ENCODE results near the gene PIAS4.

PIAS4 gene

DNA sequence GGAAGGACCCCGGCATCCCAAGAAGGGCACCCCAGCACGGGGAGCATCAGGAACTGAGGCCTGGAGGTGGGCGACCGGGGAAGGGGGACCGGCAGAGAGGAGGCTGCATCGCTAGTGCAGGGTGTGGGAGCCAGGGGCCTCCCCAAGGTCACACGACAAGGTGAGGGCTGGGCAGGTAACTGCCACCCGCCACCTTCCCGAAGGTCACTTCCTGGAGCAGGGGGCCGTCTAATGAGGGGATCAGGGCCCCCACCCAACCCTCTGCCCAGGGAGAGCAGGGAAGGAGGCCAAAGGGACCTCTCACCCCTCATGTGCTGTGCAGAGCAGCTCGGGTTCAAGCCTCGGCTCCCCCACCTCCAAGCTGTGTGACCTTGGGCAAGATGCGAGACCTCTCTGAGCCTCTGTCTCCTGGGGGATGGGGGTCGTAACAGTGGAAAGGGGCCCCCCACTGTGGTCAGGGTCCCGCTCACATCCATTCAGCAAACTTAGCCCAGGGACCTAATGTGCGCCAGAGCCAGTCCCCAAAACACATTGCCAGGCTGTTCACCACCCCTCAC, 53.2 kb downstream of the PIAS4 start:
- no peak for DNase-seq

DNA sequence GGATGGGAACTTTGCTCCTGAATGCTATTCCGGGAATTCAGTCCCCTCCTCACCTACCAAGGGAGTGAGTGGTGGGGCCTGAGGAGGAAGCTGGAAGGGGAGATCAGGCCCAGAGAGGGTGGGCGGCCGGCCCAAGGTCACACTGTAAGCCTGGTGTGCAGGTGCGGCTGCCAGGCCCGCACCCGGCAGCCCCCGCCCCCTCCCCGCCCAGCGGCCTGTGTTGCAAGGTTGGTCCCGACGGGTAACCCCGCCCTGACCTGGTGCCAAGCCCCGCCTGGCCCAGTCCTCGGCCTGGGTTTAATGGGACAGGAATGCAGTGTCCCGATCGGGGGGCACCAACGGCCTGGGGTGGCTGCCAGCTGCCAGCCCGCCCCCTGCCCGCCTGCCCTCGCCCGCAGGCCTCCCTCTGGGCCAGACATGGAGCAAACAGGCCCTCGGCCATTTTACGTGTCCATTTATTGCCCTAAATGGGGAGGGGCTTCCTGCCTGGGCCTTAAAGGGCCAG, 53.7 kb downstream of the PIAS4 start:
- peak; percentile 46 for DNase-seq

DNA sequence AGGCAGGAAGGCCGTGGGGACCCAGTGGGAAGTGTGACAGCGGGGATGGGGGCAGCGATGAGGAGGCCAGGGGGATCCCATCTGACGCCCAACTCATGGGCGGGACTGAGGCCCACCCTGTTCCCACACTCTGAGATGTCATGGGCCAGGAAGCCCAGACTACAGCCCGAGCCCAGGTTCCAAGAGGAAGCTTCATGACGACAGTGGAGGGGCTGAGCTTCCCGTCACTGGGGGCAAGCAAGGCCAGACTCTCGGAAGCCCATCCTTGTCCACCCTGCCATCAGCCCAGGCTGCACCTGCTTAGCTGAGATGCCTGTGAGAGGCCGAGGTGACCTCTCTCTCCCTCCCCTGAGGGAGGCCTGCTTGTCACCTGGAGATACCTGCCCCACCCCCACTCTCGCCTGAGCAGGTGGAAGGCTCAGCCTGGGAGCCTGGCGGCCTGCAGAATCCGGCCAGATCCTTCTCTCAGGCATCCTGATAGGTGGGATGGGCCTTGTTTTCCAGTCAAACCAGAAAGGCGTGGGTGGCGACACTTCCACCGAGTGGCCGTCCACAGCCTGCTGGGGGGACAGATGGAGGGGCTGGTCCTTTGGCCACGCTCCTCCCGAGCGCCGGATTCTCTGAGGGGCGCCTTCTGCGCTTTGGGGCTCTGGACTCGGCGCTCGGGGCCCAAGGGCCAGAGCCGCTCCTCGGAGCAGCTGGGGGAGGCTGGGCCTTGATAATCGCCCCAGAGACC, 54.3 kb downstream of the PIAS4 start:
- DNase-seq = no peak

DNA sequence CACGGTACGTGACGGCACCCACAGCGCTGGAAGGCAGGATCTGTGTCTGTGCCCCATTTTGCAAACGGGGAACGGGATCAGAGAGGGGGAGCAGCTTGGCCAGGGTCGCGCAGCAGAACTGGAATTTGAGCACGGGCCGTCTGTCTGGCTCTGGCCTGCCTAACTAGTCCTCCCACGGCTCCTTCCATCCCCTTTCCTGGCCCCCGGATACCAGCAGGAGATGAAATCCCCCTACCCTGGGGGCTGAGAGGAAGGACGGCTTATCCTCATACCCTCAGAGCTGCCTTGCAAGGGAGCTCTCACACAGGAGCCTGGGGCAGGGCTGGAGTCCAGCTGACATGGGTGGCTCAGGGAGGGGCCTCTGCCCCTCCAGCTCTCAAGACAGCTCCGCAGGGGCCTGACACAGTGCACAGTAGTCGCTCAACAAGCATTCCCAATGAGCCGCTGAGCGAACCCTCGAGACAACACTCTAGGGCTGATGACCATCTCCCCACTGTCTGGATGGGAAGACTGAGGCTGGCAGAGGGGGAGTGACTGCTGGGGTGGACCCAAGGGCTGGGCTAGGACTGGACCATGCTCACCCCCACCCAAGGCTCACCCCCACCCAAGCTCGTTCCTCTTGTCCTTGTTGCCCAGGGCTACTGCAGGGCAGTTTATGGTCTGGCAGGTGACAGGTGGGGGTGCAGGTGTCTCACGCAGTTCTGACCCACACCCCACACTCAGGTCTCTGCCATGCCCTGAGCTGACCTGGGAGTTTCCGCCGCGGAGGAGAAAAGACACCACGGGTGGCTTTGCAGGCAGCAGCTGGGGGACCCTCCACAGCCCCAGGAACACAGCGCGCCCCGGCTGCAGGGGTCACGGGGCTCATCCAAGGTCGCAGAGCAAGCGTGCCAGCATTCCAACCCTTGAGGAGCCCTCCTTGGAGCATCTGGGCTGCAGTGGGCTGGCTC, 55.2 kb downstream of the PIAS4 start:
- DNase-seq = no peak

DNA sequence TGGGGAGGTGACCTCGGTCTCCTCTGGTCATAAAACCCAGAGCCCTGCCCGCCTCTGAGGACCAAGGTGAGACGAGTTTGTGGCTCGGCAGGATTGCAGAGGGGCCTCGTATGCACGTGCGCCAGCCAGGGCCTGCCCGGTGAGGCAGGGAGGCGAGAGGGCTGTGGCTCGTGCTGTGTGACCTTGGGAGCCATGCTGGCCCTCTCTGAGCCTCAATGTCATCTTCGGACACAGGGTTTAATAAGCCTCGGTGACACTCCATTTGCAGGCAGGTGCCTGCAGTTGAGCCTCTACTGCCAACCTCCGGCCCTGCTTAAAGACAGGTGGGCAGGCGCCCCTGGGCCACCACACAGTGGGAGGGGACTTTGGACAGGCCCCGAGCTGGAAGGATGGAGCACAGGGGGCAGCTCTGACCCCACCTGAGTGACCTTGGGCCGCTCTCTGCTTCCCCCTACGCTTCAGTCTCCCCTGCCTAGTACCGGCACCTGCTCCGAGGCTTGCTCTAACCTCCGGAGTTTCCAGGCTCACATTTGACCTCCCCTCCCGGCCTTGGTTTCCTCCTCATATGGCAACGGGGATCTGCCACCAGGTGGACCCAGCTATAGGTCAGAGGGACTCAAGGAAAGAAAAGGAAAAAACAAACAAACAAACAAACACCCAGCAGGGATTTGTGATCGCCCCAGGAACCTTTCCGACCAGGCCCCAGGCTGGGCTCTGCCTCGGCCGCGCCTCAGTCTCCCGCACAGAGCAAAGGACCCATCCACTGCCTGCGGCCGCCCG, 56.0 kb downstream of the PIAS4 start:
- DNase-seq = no peak

DNA sequence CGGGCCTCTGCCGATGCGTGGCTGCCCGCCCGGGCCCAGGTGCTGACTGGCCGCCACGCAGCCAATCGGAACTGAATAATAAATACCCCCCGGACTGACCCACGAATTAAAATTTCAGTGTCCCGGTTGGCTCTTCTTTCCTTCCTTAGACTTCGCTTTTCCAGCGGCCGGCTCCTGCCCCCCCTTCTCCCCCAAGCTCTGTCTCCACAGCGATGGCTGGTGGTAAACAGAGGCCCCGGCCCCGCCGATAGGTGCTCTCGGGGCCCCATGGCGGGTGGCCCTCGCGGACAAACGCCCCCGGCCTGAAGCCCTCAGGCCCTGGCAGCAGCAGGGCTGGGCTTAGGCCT, 56.6 kb downstream of the PIAS4 start:
- DNase-seq = no peak

DNA sequence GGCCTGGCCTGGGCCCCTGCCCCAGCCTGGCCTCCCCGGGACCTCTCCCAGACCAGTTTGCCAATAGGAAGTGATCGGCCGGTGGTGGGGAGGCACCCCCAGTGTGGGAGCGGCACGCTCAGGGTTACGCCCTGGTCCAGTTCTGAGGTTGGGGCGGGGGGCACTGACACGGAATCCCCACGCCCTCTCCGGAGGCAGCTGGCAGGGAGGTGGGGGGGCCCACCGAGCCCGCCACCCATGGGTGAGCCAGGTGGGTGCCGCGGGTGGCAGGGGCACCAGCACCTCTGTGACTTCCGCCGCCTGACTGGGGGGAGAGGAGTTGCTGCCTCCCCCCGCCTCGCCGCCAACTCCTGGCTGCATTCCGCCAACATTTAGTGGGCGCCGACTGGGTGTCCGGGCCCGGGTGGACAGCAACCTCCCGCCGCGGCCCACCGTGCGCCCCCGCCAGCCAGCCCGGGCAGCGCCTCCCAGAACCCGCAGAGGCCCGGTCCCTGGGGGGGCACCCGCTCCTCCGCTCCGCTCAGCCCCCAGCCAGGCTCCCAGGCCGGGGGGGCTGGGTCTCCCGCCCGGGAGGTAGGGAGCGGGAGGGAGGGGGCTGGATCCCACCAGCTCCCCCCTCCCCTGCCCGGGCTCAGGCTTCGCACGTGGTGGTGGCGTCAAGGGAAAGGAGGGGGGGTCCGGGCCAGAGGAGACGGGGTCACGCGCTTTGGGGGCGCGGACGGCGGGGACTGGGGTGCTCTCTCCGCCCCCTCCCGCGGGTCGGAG, 57.1 kb downstream of the PIAS4 start:
- DNase-seq = peak; percentile 51

DNA sequence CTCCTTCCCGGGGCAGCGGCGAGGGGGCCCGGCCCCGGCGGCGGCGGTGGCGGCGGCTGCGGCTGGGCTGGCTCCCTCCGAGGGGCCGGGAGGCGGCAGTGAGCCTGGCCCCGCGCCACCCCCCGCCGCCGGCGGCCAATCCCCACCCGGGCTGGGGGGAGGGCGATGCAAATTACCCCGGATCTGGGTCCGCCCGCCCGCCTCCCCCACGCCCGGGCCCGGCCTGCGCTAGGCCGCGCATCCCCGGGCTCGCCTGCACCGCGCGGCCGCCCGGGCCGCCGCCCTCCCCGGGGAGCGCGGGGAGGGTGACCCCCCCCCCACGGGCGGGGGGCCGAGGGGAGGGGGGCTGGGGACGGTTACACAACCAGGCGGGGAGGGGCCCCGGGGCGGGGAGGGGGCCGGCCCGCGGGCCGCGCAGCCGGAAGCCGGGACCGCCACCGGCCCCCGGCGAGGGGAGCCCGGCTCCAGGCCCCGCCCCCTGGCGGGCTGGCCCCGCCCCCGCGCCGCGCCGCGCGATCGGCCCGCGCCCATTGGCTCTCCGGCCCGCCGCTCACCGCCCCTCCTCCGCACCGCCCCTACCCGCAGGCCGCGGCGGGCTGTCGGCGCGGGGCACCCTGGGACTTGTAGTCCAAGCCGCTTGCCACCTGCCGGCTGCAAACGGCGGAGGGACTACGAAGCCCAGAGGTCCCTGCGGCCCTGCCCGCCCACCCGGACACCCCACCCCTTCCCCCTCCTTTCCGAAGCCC, 58.1 kb downstream of the PIAS4 start:
- DNase-seq = peak; percentile 96

DNA sequence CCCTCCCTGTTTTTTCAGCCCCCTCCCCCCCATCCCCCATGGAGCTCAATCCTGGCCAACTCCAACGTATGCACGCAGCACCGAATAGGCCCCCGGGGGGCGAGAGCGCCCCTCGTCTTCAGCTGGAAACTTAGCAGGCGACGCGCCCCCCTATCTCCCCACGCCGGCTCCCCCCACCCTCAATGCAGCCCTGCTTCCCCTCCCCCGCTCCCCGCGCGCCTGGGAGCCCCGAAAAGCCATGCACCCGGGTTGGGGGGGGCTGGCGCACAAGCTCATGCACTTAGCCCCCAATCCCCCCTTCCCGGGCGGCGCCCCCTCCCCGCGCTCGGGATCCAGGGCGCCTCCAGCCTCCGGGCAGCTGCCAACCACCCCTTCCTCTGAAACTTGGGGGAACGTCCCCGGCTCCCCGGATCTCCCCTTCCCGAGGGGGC, 58.7 kb downstream of the PIAS4 start:
- DNase-seq = peak; percentile 45

DNA sequence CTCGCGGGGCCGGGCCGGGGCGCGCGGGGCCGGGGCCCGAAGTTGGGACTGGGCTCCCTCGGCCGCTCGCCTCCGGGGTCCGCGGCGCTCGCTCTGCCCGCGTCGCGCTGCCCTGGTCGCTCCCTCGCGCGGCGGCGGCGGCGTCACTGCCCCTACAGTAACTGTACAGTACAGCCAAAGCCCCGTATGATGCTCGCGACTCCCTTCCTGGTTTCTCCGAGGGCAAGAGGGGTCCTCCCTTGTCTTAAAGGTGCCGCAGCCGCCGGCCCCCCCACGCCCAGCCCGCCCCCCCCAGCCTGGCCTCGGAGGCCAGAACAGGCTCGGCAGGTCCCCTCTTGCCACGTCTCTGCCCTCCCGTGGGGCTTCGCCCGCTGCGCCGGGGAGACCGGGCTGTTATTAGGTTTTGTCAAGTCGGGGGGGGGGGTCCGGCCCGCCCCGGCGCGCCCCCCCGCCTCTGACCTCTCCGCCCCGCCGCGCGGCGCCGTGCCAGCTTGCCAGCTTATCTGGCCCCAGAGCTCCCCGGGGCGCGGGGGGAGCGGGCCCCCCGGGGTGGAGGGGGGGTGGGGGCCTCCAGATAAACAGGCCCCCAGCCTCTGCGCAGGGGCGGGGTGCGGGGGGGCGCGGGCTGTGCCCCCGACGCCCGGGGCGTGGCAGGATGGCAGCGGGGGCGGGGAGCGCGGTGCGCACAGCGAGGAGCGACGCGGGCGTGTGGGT, 59.3 kb downstream of the PIAS4 start, which contains the start of gene ZBTB7A:
ZBTB7A (minus strand) TSS at position 218 of the 714 bp plus-strand sequence. CDS start 11,667 bp downstream, outside the sequence.
- DNase-seq = peak; percentile 78

DNA sequence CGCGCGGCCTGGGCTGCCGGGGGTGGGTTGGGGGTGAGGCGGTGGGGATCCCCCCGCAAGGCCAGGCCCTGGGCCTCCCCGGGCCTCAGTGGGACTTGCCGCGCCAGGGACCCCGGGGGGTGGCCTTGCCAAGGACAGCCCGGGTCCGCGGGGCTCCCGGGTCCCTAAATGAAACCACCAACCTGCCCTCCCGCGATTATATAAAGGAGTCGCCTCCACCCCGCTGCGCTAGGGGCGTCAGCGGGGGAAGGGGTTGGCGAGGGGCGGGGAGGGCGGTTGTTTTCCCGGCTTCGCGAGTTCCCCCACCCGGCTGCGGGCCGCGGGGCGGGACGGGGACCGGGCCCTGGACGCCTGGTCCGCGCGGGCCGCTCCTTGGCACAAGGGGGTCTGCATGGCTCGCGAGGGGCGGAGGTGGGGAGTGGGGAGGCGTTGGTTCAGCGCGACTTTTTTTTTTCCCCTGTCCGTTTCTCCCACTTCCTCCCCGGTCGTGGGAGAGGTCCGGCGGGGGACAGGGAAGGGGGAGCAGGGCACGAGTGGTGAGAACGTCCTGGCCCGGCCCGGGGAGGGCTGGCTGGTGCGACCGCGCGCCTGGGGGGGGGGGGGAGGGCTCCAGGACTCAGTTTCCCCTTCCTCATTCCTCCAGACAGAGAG, 60.0 kb downstream of the PIAS4 start:
- no peak for DNase-seq

DNA sequence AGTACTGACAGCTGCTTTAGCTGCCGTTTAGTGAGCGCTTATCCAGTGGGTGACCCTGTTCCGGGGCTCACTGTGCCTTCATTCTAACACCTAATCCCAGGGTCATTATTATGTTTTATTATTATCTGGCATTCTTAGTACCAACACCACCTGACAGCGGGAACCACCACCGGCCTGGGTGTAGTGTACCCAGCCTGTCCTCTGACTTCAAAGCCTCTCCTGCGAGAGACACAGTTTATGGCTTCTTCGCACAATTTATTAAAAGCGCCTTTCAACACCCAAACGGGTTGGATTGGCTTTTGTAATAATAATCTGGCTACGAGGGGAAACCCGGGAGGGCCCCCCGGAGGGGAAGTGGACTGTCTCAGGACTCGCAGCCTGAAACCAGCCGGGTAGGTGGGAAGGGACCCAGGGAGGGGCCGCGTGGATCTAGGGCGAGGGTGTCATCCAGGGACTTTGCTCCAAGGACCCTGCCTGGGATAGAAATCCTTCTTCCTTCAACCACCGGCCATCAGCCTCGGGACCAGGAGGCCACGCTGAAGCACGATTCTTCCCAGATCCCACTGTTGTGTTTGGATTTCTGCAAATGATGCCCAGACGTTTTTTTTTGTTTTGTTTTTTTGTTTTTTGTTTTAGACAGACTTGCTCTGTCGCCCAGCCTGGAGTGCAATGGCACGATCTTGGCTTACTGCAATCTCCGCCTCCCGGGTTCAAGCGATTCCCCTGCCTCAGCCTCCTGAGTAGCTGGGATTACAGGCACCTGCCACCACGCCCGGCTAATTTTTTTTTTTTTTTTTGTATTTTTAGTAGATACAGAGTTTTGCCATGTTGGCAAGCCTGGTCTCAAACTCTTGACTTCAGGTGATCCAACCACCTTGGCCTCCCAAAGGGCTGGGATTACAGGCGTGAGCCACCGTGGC, 60.8 kb downstream of the PIAS4 start:
- DNase-seq = no peak

DNA sequence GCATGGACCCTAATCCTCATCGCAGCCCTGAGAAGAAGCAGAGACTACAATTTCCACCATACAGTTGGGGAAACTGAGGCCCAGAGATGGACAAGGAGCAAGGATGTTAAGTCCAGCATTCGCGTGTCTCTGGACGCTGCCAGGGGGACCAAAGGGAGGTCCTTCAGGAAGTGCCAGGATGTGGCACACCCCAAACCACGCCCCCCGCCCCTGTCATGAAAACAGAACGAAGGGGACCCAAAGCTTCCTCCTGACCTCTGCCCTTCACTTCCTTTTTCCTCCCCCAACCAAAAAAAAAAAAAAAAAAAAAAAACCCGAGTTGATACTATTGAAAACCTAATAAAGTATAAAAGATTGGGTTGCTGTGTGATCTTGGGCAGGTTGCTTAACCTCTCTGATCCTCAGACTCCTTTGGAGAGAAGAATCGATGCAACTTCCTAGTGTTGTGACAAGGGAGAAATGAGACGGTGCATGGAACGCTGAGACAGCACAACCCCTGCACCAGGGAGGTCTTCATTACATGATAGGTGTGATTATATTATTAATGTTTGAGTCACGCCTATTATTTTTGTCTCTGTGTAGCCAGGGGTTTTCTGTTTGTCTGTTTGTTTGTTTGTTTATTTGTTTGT, 61.9 kb downstream of the PIAS4 start:
- DNase-seq = peak; percentile 62

DNA sequence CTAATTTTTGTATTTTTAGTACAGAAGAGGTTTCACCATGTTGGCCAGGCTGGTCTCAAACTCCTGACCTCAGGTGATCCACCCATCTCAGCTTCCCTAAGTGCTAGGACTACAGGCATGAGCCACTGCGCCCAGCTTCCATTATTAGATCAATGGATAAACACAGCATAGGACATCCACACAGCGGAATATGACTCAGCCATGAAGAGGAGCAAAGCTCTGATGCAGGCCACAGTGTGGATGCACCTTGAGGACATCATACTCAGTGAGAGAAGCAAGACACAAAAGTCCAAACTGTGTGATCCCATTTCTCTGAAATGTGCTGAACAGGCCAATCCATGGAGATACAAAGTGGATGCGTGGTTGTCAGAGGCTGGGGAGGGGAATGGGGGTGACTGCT, 64.1 kb downstream of the PIAS4 start:
- DNase-seq = no peak

DNA sequence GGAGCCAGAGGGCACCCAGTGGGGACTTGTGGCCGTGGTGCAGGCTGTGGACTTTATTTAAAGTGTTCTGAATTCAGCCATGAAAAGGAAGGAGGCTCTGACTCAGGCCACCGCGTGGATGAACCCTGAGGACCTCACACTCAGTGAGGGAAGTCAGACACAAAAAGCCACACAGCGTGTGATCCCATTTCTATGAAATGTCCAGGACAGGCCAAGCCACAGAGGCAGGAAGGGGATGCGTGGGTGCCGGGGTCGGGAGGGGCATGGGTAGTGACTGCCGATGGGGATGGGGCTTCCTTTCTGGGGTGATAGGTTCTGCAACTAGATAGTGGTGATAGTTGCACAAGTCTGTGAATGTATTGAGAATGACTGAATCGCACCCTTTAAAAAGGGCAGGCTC, 67.8 kb downstream of the PIAS4 start:
- no peak for DNase-seq

DNA sequence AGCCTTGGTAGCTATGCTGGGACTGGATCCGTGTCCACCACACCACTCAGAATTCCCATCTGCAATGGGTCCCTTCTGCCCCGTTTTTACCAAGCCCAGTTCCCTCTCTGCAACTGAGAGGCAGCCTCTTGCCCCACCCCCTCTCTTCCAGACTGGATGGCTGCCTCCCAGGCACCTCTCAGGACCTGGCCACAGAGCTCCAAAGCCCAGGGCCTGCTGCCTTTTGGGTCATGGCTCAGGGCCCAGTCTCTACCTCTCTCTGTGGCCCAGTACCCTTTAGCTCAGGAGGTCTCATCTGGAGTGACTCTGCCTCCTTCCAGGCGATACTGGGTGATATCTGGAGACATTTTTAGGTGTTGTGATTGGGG, 69.5 kb downstream of the PIAS4 start:
- no peak for DNase-seq

DNA sequence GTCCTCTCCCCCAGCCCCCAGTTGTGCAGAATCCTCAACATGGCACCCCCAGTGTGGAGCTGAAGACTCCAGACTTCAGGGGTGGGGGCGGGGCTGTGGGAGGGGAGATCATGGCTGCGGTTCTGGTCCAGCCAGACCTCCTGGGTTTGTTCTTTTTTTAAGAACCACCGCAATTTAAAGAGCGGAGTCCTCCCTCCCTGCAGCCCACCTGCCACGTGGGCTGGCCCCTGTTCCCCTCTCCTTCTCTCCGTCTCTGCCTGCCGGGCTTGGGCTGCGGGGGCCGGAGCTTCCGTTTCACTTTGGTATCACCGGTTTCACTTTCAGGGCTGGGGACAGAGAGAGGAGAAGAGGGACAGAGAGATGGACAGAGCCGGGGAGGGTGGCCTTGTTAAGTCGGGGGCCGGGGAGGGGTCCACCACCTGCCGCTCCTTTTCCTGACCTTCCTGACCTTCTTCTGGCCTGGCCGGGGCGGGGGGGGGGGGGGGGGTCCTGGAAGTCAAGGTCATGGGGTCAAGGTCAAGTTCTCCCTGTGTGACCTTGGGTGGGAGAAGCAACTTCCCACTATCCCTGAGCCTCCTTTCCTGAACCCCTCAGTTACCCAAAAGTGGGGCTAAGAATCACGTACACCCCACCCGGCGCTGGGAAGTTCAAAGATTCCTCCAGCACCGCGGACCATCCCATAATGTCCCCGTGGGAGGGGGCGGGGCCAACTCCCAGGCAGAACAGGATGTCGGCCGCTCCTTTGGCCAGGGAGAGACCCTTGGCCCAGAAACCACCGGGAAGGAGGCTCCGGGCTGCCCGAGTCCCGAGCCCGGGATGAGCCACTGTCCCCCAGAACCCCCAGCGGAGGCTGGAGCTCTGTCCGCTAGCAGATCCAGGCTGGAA, 70.5 kb downstream of the PIAS4 start:
- DNase-seq = peak; percentile 54

All from activated naive CD4-positive, alpha-beta T cell treated with Interleukin-2 at 50 U/mL for 16 hours (primary cell).